ENCODE measurements around the gene DACH1. TPM values are rescaled to one million over a fixed set of nuclear protein-coding genes. Genes with fewer than 3 reads are reported as not detected.

The DACH1 gene
- total RNA-seq, 1 donor from 2014 or later, result 1.2 TPM

DNA sequence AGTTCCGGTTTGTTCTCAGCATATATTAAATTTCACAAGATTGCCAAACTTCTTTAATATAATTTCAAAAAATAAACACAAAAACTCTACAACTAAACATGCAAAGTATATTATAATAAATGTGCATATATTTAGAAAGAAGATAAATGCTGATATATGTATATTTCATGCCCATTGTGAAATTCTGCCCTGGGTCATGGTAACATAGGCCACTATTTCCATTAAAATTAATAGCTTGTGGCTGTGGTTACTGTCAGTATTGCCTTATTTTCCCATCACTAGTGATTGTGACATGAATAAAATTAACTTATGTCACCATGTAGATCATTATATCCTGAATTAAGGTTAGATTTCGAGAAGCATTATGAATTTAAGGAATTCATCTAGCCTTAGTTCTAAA is 410.9 kb downstream of the DACH1 start:
- H3K27me3 ChIP-seq (ENCODE audit: control insufficient read depth, insufficient read depth, low read length), result no peaks in the 10 kb centered on the region
- no peak overlapping the region for H3K4me3 ChIP-seq (ENCODE audit: low read depth, low read length)
- no peak for DNase-seq (ENCODE audit: low read depth)
- TF ChIP-seq CTCF (IDR thresholded peaks at IDR 0.05; ENCODE audit: insufficient read depth, low read length, poor library complexity, severe bottlenecking), result no peak
- no peaks in the 10 kb centered on the region for H3K36me3 ChIP-seq (ENCODE audit: control insufficient read depth, insufficient read depth, low read length)

- H3K27me3 ChIP-seq (ENCODE audit: control insufficient read depth, insufficient read depth, low read length), result no peaks in the 10 kb centered on the region
- H3K36me3 ChIP-seq (ENCODE audit: control insufficient read depth, insufficient read depth, low read length), result no peaks in the 10 kb centered on the region
- H3K4me3 ChIP-seq (ENCODE audit: low read depth, low read length), result no peak overlapping the region
- TF ChIP-seq CTCF (IDR thresholded peaks at IDR 0.05; ENCODE audit: insufficient read depth, low read length, poor library complexity, severe bottlenecking), result no peak
- DNase-seq (ENCODE audit: low read depth), result no peak
These were observed 412.5 kb downstream of the DACH1 start for GRCh38 chr13:71454509-71454908.

- no peak for TF ChIP-seq CTCF (IDR thresholded peaks at IDR 0.05; ENCODE audit: insufficient read depth, low read length, poor library complexity, severe bottlenecking)
- Histone ChIP-seq H3K36me3 (ENCODE audit: control insufficient read depth, insufficient read depth, low read length) (no peaks in the 10 kb centered on the region), H3K27me3 (ENCODE audit: control insufficient read depth, insufficient read depth, low read length) (no peaks in the 10 kb centered on the region), H3K4me3 (ENCODE audit: low read depth, low read length) (no peak overlapping the region)
- no peak for DNase-seq (ENCODE audit: low read depth)
These were observed 418.8 kb downstream of the DACH1 start for GRCh38 chr13:71448080-71448630.

DNA sequence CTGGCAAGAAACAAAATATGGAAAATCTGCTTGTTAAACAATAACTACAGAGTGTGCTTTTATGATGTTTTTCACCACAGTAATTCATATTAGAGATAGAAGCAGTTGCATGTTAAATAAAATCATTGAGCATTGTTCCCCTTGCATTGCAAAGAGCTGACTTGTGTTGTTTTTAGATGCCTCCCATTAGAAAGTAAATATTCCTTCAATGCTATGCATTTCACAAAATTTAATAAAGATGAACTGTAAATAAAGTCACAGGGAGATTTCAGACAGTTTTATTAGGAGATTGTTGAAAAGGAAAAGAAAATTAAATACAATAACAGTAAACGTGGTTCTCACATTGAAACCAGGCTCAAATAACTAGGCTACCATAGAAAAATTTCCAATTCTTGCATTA is 429.3 kb downstream of the DACH1 start:
- H3K36me3 ChIP-seq (ENCODE audit: control insufficient read depth, insufficient read depth, low read length), result no peaks in the 10 kb centered on the region
- no peak for DNase-seq (ENCODE audit: low read depth)
- no peak for TF ChIP-seq CTCF (IDR thresholded peaks at IDR 0.05; ENCODE audit: insufficient read depth, low read length, poor library complexity, severe bottlenecking)
- H3K4me3 ChIP-seq (ENCODE audit: low read depth, low read length), result no peak overlapping the region
- H3K27me3 ChIP-seq (ENCODE audit: control insufficient read depth, insufficient read depth, low read length), result no peaks in the 10 kb centered on the region

DNA sequence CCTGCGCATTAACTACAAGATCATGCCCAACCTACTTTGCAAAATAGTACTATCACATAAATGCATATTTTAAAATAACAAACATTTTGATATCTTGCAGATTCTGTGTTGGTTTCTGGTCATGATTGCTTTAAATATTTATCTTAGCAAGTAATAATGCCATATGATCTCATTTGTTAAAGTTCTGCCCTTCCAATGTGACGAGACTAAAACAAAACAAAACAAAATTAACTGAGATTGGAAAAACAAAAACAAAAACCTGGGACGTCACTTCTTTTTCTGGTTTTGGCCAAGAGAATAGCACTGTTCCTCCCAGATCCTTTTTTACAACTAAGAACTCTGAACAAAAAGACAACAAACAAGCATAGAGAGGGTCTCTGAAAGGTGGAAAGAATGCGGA is 436.3 kb downstream of the DACH1 start:
- no peak for DNase-seq (ENCODE audit: low read depth)
- Histone ChIP-seq H3K27me3 (ENCODE audit: control insufficient read depth, insufficient read depth, low read length) (no peaks in the 10 kb centered on the region), H3K36me3 (ENCODE audit: control insufficient read depth, insufficient read depth, low read length) (no peaks in the 10 kb centered on the region), H3K4me3 (ENCODE audit: low read depth, low read length) (no peak overlapping the region)
- no peak for TF ChIP-seq CTCF (IDR thresholded peaks at IDR 0.05; ENCODE audit: insufficient read depth, low read length, poor library complexity, severe bottlenecking)

- H3K27me3 ChIP-seq (ENCODE audit: control insufficient read depth, insufficient read depth, low read length), result no peaks in the 10 kb centered on the region
- TF ChIP-seq CTCF (IDR thresholded peaks at IDR 0.05; ENCODE audit: insufficient read depth, low read length, poor library complexity, severe bottlenecking), result no peak
- no peaks in the 10 kb centered on the region for H3K36me3 ChIP-seq (ENCODE audit: control insufficient read depth, insufficient read depth, low read length)
- DNase-seq (ENCODE audit: low read depth), result peak; percentile 10
- no peak overlapping the region for H3K4me3 ChIP-seq (ENCODE audit: low read depth, low read length)
These were observed 449.8 kb downstream of the DACH1 start for GRCh38 chr13:71417205-71417604.

Data from kidney epithelial cell (primary cell).